ENCODE data around the gene ACTA1.
"Not testable (repeated sequence)": the region's sequence is repeated elsewhere in the genome, so short reads cannot be mapped to it uniquely, and the experiment has no call there.

ACTA1 gene

GRCh38 chr1:229438021-229438420 is 4.1 kb upstream of the ACTA1 start:
- DNase-seq: no peak

- DNase-seq: no peak
Observed at GRCh38 chr1:229437443-229437842, 3.5 kb upstream of the ACTA1 start.

- no peak for DNase-seq
Observed at GRCh38 chr1:229436201-229436600, 2.3 kb upstream of the ACTA1 start.

- no peak for DNase-seq
Observed at GRCh38 chr1:229434641-229435051, 752 bp upstream of the ACTA1 start.

- no peak for DNase-seq
Observed at GRCh38 chr1:229433364-229434004, 410 bp downstream of the ACTA1 start.

GRCh38 chr1:229432905-229433304 is 989 bp downstream of the ACTA1 start:
- DNase-seq: no peak

- no peak for DNase-seq
Observed at GRCh38 chr1:229432116-229432461, 1.8 kb downstream of the ACTA1 start.

GRCh38 chr1:229431284-229432115 is 2.4 kb downstream of the ACTA1 start:
- no peak for DNase-seq

GRCh38 chr1:229430761-229431283 is 3.1 kb downstream of the ACTA1 start:
- DNase-seq: peak; percentile 35

- DNase-seq: no peak
Observed at GRCh38 chr1:229428256-229428655, 5.6 kb downstream of the ACTA1 start.

- no peak for DNase-seq
Observed at GRCh38 chr1:229427572-229427971, 6.3 kb downstream of the ACTA1 start.

- DNase-seq: no peak
Observed at GRCh38 chr1:229425564-229426159, 8.2 kb downstream of the ACTA1 start.

- DNase-seq: no peak
Observed at GRCh38 chr1:229420765-229421164, 13.1 kb downstream of the ACTA1 start.

GRCh38 chr1:229420224-229420623 is 13.7 kb downstream of the ACTA1 start:
- no peak for DNase-seq

GRCh38 chr1:229418586-229418985 is 15.3 kb downstream of the ACTA1 start:
- DNase-seq: not testable (repeated sequence)

- not testable (repeated sequence) for DNase-seq
Observed at GRCh38 chr1:229412810-229413209, 21.1 kb downstream of the ACTA1 start.

GRCh38 chr1:229412056-229412455 is 21.8 kb downstream of the ACTA1 start:
- no peak for DNase-seq

- DNase-seq: no peak
Observed at GRCh38 chr1:229411434-229412055, 22.3 kb downstream of the ACTA1 start.

GRCh38 chr1:229410692-229411433 is 23.0 kb downstream of the ACTA1 start:
- DNase-seq: no peak

GRCh38 chr1:229410370-229410691 is 23.6 kb downstream of the ACTA1 start:
- DNase-seq: no peak

GRCh38 chr1:229409616-229410369 is 24.1 kb downstream of the ACTA1 start:
- no peak for DNase-seq

- no peak for DNase-seq
Observed at GRCh38 chr1:229408458-229409037, 25.3 kb downstream of the ACTA1 start.

Measured in stimulated activated CD4-positive, alpha-beta T cell treated with anti-CD3 and anti-CD28 coated beads, Interleukin-1b, Interleukin-23, amount 100 ng/mL, for 48 hours (primary cell).